ENCODE data around the gene PDE9A.

The PDE9A gene

DNA sequence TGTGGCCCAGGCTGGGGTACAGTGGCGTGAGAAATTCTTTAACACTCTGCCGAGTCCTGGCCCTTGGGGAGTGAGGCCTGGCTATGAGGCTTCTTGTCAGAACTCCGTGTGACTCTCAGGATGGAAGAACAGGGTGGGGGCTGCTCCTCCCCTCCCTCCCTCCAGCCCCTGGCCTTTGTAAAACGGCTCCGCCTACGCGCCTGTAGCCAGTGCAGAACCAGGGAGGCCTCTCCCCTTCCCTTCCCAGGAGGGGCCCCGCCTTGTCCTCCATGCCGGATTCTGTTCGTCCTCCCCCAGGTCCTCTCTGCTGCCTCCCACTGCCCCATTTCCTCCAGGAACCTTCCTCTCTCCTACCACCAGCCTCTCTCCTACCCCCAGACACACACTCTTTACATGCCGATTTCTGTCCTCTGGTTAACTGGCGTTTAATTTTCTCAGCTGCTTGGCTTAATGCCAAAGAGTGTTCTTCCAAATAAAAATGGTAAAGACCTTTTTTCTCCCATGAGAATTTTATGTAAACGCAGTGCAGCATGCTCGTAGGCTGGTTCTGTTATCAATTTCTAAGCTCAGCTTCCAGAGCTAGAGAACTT is 21.0 kb downstream of the PDE9A start:
- DNase-seq: no peak

DNA sequence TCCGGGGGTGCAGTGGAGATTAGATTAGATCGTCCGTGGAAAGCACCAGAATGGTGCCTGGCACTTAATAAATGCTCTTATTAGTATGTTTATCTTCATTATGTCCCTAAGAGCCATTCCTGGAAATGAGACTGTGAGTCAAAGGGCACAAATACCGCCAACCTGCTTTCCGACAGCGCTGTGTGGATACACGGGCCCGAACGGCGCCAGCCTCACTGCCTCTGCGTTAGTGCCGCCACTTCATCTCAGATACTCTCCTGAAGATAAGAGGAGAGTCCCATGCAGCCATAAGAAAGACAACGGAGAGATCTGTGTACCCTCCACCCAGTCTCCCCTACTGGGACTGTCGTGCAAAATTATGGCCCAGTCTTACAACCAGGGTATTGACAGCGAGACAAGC is 22.0 kb downstream of the PDE9A start:
- no peak for DNase-seq

DNA sequence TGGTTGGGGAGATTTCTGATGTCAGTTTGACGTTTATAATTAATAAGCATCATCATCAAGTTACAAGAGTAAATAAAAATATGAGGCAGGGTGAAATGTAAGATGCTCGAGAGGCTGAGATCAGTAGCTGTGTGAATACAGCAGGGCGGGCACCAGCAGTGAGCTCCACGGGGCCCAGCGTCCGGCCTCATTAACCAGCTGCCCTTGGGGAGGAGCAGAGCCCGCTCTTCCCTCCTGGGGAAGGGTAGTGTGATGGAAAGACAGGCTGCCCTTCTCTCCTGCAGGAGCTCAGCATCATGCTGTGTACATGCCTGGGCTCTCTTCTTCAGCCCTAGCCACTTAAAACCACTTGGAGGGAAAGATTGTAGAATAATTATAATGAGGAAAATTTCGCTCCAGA is 23.4 kb downstream of the PDE9A start:
- no peak for DNase-seq

DNA sequence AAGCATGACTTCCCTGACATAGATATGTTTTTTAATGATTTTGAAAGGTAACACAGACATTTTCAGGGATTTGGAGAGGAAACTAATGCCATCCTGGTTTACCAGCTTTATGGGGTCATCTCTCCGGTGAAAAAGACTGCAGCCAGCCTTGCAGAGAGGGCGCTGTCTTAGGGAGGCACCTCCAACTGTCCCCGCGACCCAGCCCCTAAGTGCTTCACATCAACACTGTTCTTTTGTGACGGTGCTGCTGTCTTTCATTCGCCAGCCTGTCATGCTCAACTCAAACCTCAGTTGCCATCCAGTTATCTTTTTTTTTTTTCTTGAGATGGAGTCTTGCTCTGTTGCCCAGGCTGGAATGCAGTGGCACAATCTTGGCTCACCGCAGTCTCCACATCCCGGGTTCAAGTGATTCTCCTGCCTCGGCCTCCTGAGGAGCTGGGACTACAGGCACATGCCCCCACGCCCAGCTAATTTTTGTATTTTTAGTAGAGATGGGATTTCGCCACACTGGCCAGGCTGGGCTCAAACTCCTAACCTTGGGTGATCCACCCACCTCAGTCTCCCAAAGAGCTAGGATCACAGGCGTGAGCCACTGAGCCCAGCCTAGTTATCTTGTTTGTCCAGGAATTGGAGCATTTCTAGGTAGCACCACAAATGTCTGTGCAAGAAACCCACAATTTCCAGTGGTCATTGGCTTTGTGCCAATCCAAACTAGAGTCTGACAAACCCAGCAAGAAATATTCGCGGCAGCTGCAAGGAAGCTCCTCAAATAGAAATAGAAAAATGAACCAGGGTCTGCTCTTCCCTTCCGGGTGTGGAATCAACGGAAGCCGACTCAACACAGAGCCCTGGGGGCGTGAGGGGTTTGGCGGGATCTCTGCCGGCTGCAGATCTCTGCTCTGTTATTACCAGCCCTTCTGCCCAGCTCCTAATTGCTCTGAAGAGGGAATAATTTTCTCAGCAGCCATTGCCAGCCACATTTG is 24.2 kb downstream of the PDE9A start:
- no peak for DNase-seq

DNA sequence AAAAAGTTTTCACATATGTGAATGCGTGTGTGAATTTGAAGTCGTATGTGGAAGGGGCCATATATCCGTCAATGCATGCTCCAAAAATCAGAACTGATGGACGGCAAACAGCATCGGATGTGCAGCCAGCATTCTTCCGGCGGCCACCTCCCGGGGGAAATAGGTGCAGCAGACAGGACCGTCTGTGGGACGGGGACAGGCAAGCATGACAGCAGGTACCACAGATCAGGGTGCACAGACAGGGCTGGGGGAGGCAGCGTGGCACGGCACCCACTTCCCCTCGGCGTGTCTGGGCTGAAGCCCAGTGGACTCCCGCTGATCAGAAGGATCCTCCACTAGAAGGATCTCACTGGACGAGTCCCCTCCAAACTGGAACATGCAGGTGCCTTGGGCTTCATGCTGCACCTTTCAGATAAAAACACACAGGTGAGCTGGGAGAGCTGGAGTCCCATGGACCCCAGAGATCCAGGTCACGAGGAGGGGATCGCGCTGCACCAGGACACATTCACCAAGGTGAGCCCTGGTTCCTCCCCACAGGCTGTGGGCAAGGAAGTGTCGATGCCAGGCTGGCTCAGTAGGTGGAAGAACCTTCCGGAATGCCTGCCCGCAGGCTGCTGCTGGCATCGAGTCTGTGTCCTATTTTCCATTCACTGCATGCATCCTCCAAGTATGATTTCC is 25.3 kb downstream of the PDE9A start:
- DNase-seq: no peak

- no peak for DNase-seq
These were observed 26.1 kb downstream of the PDE9A start for GRCh38 chr21:42679319-42680057.

GRCh38 chr21:42680058-42680330 is 26.6 kb downstream of the PDE9A start:
- DNase-seq: no peak

- no peak for DNase-seq
These were observed 27.0 kb downstream of the PDE9A start for GRCh38 chr21:42680429-42680828.

DNA sequence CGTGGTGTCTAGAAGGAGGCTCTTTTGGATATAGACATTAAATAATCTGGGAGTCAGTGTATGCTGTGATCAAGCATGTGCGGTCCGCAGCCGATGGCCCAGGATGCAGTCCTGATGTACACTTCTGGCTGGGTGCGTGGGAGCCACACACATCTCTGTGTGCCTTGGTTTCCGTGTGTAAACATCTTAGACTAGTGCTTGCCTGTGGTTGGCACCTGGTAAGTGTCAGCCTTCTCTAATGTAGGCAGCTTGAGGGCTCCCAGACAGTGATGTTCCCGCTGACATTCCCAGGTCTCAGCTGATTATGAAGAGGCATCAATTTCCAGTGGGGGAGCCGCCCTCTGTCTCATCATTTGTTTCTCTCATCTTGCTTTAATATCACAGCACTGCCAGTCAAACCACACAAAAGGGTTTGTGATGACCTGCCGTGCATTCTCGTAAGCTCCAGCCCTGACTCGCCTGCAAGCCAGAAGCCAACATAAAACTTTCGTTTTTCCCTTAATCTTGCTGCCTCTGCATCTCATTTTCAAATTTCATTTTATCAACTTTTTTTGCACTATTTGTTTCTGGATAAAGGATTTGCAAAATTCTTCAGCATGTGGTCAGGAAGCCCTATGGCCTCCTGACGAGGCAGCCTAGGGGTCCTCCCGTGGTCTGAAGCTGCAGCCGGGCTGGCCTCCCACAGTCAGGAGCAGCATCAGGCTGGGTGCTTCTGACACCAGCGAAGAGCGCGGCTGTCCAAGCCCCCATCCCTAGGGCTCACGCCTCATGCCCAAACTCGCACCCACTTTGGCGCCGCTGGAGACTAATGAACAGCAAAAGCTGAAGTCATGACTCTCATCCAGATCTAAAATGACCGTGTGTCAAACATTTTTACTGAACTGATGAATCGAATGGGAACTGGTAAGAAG is 28.1 kb downstream of the PDE9A start:
- DNase-seq: no peak

GRCh38 chr21:42682661-42683210 is 29.3 kb downstream of the PDE9A start:
- DNase-seq: no peak

GRCh38 chr21:42683371-42684108 is 30.1 kb downstream of the PDE9A start:
- no peak for DNase-seq

DNA sequence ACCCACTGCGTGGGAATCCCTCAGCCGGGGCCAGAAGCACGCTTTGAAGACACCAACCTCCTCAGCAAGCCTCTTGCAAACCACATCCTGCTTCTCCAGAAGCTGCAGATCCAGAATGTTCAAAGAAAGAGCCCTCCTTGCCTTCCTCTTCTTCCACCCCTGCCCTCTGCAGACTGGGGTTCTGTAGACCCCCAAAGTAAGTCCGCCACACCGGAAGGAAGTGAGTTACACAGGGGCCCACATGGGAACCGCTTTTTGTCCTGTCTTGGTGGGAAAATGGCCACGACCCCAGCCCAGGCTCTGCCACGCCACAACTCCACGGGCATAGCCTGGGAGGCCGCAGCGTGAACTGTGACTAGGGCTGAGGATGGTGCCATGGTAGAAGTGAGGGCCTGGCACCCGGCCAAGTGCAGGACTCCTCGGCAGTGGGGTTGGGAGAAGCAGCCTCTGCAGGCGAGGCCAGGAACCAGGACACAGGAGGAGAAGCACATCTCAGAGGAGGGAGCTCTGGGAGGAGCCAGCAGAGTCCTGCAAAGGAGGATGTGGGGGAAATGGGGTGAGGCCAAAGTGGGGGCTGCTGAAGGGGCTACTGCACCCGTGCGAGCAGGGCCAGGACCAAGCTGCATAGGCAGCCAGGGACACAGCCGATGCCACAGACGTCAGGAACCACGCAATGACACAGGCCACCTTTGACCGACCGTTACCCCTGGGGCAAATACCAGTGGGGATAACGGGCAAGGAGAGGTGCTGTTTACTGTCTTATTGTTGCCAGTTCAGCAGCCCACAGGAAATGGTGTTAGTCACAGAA is 30.9 kb downstream of the PDE9A start:
- DNase-seq: no peak

GRCh38 chr21:42685036-42685435 is 31.6 kb downstream of the PDE9A start:
- no peak for DNase-seq

DNA sequence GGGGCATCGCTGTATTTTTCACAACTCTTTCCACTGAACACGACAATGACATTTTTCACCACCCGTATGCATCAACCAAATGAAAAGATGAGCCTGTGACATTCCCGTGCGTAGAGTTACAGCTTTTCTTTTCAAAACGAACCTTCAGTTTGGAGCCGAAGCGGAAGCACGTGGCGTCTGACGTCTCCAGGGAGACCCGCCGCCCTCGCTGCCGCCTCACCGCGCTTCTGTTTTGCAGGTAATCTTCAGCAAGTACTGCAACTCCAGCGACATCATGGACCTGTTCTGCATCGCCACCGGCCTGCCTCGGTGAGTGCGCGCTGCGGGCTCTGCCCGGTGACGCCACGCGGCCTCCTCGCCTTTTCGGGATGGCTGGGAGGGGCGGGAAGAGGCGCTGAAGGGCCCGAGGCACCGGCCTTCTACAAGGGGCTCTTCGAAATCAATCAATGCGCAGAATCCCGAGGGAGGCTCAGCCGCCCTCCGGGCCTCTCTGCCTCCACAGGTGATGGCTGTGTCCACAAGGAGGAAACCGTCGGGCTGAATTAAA is 32.6 kb downstream of the PDE9A start:
- no peak for DNase-seq

- no peak for DNase-seq
These were observed 34.4 kb downstream of the PDE9A start for GRCh38 chr21:42687796-42688195.

- no peak for DNase-seq
These were observed 34.9 kb downstream of the PDE9A start for GRCh38 chr21:42688226-42688840.

- no peak for DNase-seq
These were observed 35.5 kb downstream of the PDE9A start for GRCh38 chr21:42688841-42689371.

GRCh38 chr21:42690586-42690985 is 37.2 kb downstream of the PDE9A start:
- DNase-seq: no peak

DNA sequence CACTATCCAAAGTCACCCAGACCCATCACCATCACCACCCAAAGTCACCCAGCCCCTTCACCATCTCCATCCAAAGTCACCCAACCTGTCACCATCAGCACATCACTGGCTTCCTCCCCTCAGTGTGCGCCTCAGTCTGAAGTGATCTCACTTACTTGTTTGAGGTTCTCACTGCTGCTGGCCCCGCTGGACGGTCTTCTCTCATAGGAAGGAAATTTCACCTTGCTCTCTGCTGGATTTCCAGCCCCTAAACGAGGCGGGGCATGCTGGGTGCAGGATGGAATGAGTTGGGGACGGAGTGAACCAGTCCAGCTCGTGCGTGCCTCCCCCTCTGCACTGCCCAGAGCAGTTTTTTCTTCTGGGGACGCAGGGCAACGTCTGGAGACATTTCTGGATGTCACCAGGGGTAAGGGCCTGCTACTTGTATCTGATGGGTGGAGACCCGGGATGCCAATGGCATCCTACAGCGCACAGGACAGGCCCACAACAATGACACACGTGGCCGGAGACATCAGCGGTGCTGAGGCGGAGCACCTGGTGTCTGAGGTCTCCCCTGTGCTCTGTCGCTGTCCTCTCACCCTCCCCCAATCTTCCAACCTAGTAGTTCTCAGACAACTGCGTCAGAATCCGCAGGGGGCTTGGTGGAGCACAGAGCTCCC is 38.6 kb downstream of the PDE9A start:
- DNase-seq: no peak

Data from NCI-H510A (cell line).